ENCODE results near the gene MCEMP1.

MCEMP1 gene

GRCh38 chr19:7643629-7644549 is 33.0 kb upstream of the MCEMP1 start:
- peak; percentile 81 for DNase-seq (ENCODE audit: low read depth, low spot score)

- no peak for DNase-seq (ENCODE audit: low read depth, low spot score)
Observed at GRCh38 chr19:7644550-7644877, 32.4 kb upstream of the MCEMP1 start.

GRCh38 chr19:7645163-7645562 is 31.7 kb upstream of the MCEMP1 start:
- DNase-seq (ENCODE audit: low read depth, low spot score), result no peak

- DNase-seq (ENCODE audit: low read depth, low spot score), result no peak
Observed at GRCh38 chr19:7645656-7646425, 31.0 kb upstream of the MCEMP1 start.

- DNase-seq (ENCODE audit: low read depth, low spot score), result no peak
Observed at GRCh38 chr19:7646426-7646700, 30.5 kb upstream of the MCEMP1 start.

- no peak for DNase-seq (ENCODE audit: low read depth, low spot score)
Observed at GRCh38 chr19:7647156-7647555, 29.7 kb upstream of the MCEMP1 start.

GRCh38 chr19:7648265-7649014 is 28.4 kb upstream of the MCEMP1 start:
- no peak for DNase-seq (ENCODE audit: low read depth, low spot score)

GRCh38 chr19:7650148-7650547 is 26.7 kb upstream of the MCEMP1 start:
- DNase-seq (ENCODE audit: low read depth, low spot score), result no peak

- DNase-seq (ENCODE audit: low read depth, low spot score), result peak; percentile 92
Observed at GRCh38 chr19:7652061-7652641, 24.7 kb upstream of the MCEMP1 start.

GRCh38 chr19:7654401-7654800 is 22.5 kb upstream of the MCEMP1 start:
- no peak for DNase-seq (ENCODE audit: low read depth, low spot score)

- no peak for DNase-seq (ENCODE audit: low read depth, low spot score)
Observed at GRCh38 chr19:7655581-7655980, 21.3 kb upstream of the MCEMP1 start.

- DNase-seq (ENCODE audit: low read depth, low spot score), result no peak
Observed at GRCh38 chr19:7657131-7657751, 19.6 kb upstream of the MCEMP1 start.

GRCh38 chr19:7658219-7658686 is 18.6 kb upstream of the MCEMP1 start:
- DNase-seq (ENCODE audit: low read depth, low spot score), result no peak

- DNase-seq (ENCODE audit: low read depth, low spot score), result no peak
Observed at GRCh38 chr19:7661744-7662538, 14.9 kb upstream of the MCEMP1 start.

- no peak for DNase-seq (ENCODE audit: low read depth, low spot score)
Observed at GRCh38 chr19:7662657-7663056, 14.2 kb upstream of the MCEMP1 start.

GRCh38 chr19:7663706-7664105 is 13.2 kb upstream of the MCEMP1 start:
- DNase-seq (ENCODE audit: low read depth, low spot score), result no peak

GRCh38 chr19:7665076-7665475 is 11.8 kb upstream of the MCEMP1 start:
- no peak for DNase-seq (ENCODE audit: low read depth, low spot score)

GRCh38 chr19:7668842-7669241 is 8.0 kb upstream of the MCEMP1 start, which contains the start of gene RETN:
Gene RETN, plus strand, starts transcription at chr19:7669049. Its CDS starts 278 bp downstream, at chr19:7669327.
- no peak for DNase-seq (ENCODE audit: low read depth, low spot score)

GRCh38 chr19:7669641-7670040 is 7.2 kb upstream of the MCEMP1 start:
- no peak for DNase-seq (ENCODE audit: low read depth, low spot score)

- DNase-seq (ENCODE audit: low read depth, low spot score), result no peak
Observed at GRCh38 chr19:7670150-7670783, 6.6 kb upstream of the MCEMP1 start.
